ENCODE measurements around the gene DNAAF1.
A peak's percentile ranks its signal among the peaks of the same experiment; 100 is the strongest.

DNAAF1 gene

GRCh38 chr16:84124257-84125073, 20.6 kb upstream of the DNAAF1 start:
- DNase-seq = no peak

- DNase-seq = no peak
These were observed 14.0 kb upstream of the DNAAF1 start for GRCh38 chr16:84131117-84131516.

- DNase-seq = no peak
These were observed 12.4 kb upstream of the DNAAF1 start for GRCh38 chr16:84132527-84133285.

GRCh38 chr16:84136331-84137125, 8.6 kb upstream of the DNAAF1 start:
- no peak for DNase-seq

GRCh38 chr16:84137287-84137686, 7.8 kb upstream of the DNAAF1 start:
- DNase-seq = no peak

GRCh38 chr16:84137769-84138357, 7.2 kb upstream of the DNAAF1 start:
- no peak for DNase-seq

- DNase-seq = no peak
These were observed 6.6 kb upstream of the DNAAF1 start for GRCh38 chr16:84138500-84138823.

- DNase-seq = no peak
These were observed 6.1 kb upstream of the DNAAF1 start for GRCh38 chr16:84138824-84139627.

- DNase-seq = no peak
These were observed 5.4 kb upstream of the DNAAF1 start for GRCh38 chr16:84139628-84140258.

- no peak for DNase-seq
These were observed 3.9 kb upstream of the DNAAF1 start for GRCh38 chr16:84141143-84141670.

GRCh38 chr16:84143081-84143480, 2.0 kb upstream of the DNAAF1 start:
- no peak for DNase-seq

- no peak for DNase-seq
These were observed 1.3 kb upstream of the DNAAF1 start for GRCh38 chr16:84143784-84144199.

- DNase-seq = peak; percentile 45
These were observed 774 bp upstream of the DNAAF1 start for GRCh38 chr16:84144209-84144858.

GRCh38 chr16:84150926-84151325, 5.8 kb downstream of the DNAAF1 start:
- DNase-seq = no peak

- no peak for DNase-seq
These were observed 8.6 kb downstream of the DNAAF1 start for GRCh38 chr16:84153660-84154214.

- DNase-seq = no peak
These were observed 10.1 kb downstream of the DNAAF1 start for GRCh38 chr16:84155226-84155625.

GRCh38 chr16:84155771-84156170, 10.7 kb downstream of the DNAAF1 start:
- DNase-seq = no peak

GRCh38 chr16:84156342-84156784, 11.3 kb downstream of the DNAAF1 start:
- DNase-seq = no peak

- no peak for DNase-seq
These were observed 13.9 kb downstream of the DNAAF1 start for GRCh38 chr16:84159007-84159406.

GRCh38 chr16:84159800-84160199, 14.7 kb downstream of the DNAAF1 start:
- no peak for DNase-seq

GRCh38 chr16:84161037-84161436, 15.9 kb downstream of the DNAAF1 start:
- no peak for DNase-seq
